ENCODE data around the gene ZSCAN31.

DNA sequence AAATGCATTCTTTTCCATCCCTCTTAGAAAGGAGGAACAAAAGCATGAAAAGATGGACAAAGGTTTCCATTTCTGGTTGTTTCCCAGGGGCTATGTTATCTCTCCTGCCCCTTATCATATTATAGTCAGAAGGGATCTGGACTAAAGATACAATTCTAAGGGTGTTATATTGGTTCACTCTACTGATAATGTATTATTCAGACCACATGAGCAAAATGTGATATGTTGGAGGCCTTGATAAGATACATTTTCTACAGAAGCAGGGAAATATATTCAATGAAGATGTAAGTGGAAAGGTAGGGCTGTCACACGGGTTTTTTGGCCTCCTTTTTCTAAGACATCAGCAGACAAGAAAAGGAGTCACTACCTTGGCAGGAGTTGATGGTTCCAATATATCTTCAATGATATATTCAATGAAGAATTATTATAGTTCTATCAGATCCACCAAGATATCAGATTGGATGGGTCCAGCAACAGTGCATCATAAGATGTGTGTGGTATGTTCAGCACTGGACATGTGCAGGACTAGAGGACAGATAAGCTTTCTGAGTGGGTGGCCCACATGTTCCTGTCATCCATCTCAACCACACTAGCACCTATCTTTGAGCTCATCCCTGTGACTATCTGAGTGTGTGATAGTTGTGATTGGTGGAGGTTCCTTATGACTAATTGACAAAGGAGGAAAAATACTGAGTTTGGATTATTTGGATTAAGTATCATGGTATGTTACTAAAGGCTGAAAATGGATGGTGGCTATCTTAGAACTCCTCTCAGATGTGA lies 8.1 kb upstream of the ZSCAN31 start:
- TF ChIP-seq, protein P1, sequence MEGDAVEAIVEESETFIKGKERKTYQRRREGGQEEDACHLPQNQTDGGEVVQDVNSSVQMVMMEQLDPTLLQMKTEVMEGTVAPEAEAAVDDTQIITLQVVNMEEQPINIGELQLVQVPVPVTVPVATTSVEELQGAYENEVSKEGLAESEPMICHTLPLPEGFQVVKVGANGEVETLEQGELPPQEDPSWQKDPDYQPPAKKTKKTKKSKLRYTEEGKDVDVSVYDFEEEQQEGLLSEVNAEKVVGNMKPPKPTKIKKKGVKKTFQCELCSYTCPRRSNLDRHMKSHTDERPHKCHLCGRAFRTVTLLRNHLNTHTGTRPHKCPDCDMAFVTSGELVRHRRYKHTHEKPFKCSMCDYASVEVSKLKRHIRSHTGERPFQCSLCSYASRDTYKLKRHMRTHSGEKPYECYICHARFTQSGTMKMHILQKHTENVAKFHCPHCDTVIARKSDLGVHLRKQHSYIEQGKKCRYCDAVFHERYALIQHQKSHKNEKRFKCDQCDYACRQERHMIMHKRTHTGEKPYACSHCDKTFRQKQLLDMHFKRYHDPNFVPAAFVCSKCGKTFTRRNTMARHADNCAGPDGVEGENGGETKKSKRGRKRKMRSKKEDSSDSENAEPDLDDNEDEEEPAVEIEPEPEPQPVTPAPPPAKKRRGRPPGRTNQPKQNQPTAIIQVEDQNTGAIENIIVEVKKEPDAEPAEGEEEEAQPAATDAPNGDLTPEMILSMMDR (IDR thresholded peaks at IDR 0.05), result no peak
- TF ChIP-seq POLR2A (IDR thresholded peaks at IDR 0.05), result no peak
